ENCODE data around the gene FBLN1.
"Not testable (repeated sequence)": the region's sequence is repeated elsewhere in the genome, so short reads cannot be mapped to it uniquely, and the experiment has no call there.

DNA sequence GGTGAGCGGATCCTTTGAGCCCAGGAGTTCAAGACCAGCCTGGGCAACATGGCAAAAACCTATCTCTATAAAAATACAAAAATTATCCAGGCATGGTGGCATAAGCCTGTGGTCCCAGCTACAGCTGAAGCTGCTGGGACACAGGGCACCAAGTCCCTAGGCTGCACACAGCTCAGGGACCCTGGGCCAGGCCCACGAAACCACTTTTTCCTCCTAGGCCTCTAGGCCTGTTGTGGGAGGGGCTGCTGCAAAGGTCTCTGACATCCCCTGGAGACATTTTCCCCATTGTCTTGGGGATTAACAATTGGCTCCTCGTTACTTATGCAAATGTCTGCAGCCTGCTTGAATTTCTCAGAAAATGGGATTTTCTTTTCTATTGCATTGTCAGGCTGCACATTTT lies 39.0 kb upstream of the FBLN1 start:
- TF ChIP-seq EP300 (IDR thresholded peaks at IDR 0.05; ENCODE audit: low read depth); POLR2AphosphoS5 (IDR thresholded peaks at IDR 0.05): not testable (repeated sequence)
- TF ChIP-seq, protein P1, sequence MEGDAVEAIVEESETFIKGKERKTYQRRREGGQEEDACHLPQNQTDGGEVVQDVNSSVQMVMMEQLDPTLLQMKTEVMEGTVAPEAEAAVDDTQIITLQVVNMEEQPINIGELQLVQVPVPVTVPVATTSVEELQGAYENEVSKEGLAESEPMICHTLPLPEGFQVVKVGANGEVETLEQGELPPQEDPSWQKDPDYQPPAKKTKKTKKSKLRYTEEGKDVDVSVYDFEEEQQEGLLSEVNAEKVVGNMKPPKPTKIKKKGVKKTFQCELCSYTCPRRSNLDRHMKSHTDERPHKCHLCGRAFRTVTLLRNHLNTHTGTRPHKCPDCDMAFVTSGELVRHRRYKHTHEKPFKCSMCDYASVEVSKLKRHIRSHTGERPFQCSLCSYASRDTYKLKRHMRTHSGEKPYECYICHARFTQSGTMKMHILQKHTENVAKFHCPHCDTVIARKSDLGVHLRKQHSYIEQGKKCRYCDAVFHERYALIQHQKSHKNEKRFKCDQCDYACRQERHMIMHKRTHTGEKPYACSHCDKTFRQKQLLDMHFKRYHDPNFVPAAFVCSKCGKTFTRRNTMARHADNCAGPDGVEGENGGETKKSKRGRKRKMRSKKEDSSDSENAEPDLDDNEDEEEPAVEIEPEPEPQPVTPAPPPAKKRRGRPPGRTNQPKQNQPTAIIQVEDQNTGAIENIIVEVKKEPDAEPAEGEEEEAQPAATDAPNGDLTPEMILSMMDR (IDR thresholded peaks at IDR 0.05) = not testable (repeated sequence)

All from transverse colon (tissue), 4 donors.